Stimulated activated CD4-positive, alpha-beta T cell treated with anti-CD3 and anti-CD28 coated beads, Interleukin-15, amount 100 ng/mL, for 24 hours (primary cell): Measurements from ENCODE around the gene RUNX1.

Source experiments
- DNase-seq: peaks from one replicate; pipeline ENCODE4 v3.0.0-alpha.2; 2020

RUNX1 gene

GRCh38 chr21:35058058-35058457 lies 9.0 kb upstream of the RUNX1 start:
- no peak for DNase-seq

GRCh38 chr21:35057428-35057827 lies 8.3 kb upstream of the RUNX1 start:
- DNase-seq = no peak

DNA sequence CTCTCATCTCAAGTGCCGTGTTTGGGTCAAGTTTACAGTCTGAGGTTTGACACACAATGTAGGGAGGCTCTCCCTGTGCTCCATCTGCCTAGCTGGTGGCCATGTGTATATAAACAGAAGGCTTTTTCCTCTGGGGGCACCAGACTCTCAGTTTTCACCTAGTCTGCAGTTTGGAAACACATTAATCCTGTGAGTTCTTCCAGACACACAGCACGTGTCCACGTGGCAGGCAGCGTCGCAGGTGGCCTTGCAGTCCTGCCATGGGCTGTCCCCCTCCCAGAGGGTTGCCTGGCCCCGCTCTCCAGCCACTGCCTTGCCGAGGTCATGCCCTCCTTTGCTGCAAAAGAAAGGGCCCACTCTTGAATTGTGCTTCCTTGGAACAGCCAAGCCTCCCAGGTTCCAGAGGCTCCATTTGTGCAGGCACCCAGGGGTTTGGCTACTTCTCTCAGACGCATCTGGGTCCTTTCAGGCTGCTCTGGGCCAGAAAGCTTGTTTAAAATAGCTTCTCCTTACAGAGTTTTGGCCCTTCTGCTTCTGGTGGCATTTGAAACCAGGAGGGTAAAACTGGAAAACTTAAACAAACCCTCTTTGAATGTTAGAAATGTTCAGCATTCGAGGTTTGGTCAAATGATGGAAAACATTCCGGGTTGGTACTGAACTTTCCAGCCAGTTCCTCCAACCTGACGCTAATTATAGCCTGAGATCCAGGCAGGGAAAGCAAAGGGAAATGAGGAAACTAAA lies 4.4 kb upstream of the RUNX1 start:
- DNase-seq = no peak

DNA sequence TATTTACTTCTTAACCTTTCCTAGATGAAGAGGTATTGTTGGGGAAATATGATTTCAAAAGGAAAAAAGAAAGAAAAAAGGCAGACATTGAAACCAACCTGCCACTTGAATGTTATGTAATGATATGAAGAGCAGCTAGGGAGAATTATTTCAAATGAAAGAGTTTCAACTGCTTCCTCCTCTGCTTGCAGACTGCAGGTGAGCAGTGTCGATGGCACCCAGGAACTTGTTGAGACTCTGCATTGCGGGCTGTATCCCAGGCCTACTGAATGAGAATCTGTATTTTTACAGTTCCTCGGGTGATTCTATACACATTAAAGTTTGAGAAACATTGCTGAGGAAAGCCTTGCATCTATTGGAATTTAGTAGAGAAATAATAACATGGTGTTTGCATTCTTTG lies 3.7 kb upstream of the RUNX1 start:
- DNase-seq = no peak

GRCh38 chr21:35051287-35051818 lies 2.3 kb upstream of the RUNX1 start:
- DNase-seq = peak; percentile 89

DNA sequence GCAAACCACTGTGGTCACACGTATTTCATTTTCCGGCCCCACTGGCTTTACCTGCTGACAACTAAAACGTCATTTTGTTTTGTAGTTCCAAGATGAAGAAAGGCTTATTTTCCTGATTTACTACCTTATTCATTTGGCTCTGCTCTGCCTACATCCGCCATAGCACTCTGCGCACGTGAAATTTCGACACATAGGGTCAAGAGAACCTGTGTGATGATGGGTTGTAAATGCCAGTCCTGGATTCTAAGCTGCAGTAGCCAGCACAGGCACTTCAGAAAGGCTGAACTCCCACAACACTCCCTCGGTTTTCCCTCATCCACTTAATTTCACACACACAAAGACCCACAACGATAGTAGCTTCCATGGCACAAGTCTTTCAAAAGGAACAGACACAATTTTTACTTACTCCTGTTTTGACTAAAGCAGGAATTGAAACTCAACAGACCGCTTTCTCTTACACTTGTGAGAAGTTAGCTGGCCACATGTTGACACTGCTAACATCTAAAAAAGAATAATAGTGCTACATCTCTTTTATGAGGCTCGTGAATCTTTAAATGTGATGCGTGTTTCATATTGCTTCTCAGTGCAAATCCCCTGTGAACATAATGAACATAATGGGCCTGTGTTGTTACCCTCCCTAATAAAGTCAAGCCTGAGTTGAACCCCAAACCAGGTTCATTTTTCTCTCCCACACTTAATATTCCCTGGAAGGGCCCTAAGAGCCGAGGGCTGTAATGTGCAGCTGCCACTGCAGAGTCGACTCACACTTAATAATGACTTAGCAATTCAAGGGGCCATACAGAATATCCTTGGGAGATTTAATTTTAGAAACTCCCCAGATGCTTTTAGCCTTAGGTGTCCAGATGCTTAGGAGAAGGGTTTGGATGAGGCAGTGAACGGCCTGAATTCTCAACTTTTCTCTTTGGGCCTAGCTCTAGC lies 1.5 kb upstream of the RUNX1 start:
- no peak for DNase-seq

DNA sequence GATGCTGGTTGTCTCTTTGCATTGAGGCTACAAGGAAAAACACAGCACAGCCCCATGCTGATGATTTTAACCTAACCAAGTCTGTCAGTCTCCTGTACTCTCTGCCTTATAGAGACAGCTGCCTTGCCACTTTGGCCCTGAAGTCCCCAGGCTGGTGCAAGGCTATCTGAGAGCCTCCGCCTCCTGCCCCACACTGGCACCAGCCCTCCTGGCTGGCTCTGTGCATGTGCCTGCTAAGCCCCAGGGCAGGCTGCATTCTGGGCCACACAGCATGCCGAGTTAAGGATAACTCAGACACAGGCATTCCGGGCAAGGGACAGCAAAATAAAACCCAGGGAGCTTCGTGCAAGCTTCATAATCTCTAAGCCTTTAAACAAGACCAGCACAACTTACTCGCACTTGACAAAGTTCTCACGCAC lies 910 bp downstream of the RUNX1 start:
- DNase-seq = peak; percentile 49

GRCh38 chr21:35046880-35047229 lies 2.2 kb downstream of the RUNX1 start:
- DNase-seq = no peak

- peak; percentile 36 for DNase-seq
These were observed 2.9 kb downstream of the RUNX1 start for GRCh38 chr21:35046263-35046624.

GRCh38 chr21:35045542-35046262 lies 3.4 kb downstream of the RUNX1 start:
- DNase-seq = peak; percentile 53

DNA sequence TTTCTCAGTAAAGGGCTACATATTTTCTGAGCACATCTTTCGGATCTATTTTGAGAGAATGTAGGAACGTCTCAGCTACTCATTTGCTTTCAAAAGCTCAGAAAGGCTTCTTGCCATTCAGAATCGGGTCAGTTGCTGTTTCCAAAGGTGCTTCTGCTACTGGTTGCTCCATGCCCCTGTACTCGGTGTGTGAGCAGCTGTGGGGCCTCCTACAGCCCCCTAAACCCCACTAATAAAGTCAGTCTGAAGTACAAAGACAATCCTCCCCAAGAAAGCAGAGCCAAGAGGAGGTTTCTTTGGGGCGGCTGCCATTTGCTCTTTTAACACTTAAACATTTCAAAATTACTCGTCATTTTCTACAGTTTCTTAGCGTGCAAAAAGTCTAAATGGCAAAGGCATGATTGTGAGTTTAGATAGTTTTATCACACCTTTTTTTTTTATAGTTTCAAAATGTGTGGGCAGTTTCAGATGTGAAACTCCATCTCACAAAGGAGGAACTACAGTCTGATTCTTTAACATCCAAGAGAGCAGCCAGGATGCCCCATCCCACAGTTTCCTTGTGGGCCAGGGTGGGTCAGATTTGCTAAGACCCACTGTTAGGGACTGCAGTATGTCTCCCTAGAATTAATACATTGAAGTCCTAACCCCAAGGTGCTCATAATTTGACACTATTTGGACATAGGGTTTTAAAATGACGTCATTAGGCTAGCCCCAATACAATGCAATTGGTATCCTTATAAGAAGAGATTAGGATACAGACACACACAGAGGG lies 4.1 kb downstream of the RUNX1 start:
- DNase-seq = no peak

DNA sequence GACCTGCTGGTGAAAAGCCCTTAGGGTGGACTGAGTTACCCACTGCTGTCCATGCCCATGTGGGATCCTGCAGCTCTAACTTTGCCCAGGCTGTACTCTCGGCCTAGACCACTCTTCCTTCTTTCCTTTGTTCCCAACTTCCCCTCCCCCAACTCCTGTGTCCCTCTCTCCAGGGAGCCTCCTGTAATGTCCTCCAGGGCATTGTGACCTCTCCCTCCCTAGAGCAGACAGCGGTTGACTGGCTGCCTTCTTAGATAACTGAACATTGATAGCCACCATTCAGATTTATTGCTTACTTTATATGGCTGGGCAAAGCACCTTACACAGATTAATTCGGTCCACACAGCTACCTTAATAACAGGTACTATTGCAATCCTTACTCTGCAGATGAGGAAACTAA lies 5.0 kb downstream of the RUNX1 start:
- no peak for DNase-seq

DNA sequence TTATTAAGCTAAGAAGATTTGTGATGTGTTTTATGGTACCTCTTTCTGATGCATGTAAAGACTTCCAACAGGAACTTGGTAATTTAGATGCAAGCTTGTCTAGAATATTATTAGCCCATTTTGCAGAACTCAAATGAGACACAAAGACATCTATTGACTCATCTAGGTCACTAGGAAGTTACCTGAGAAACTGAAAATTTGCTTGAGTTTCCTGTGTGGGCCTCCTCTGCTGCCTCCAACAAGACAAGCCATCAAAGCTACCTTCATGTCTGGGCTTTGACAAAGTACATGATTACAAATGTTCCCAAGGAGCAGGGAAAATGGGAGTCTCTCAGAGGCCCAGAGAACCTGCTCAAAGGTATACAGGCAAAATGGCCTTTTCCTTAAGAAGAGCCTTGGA lies 5.6 kb downstream of the RUNX1 start:
- no peak for DNase-seq

DNA sequence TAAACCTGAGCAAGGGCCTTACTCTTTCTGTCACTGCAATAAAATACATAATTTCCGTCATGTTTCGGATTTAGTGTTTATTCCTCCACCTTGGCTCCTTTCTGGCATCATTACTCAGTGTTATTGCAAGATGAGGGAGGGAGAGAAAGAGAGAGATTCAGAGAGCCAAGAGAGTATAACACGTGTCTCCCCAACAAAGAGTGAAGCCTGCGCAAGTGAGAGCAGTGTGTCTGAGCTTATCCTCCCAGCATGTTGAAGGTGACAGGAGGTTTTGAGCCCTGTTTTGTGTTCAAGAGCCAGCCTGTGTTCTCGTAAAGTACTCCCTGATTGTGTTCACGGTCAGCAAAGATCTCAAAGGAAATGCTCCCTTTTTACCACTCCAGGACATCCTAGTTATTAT lies 6.3 kb downstream of the RUNX1 start:
- no peak for DNase-seq

- DNase-seq = no peak
These were observed 7.2 kb downstream of the RUNX1 start for GRCh38 chr21:35041881-35042280.

DNA sequence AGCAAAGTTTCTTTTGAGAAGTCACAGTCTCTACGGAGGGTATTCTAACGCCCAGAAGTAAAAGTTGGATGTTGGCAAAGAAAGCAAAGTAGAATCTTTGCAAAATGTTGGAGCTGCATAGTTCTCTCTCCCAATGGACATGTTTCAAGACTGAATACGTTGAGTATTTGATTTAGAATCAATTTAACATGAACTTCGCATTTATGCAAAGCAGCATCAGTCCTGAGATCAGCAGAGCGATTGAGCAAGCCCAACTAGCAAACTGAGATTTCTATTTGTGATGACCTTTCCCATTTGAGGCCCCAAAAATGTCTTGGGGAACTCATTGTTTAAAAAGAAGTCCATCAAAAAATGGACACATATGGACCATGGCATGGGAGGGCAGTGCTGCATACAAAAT lies 8.0 kb downstream of the RUNX1 start:
- no peak for DNase-seq

DNA sequence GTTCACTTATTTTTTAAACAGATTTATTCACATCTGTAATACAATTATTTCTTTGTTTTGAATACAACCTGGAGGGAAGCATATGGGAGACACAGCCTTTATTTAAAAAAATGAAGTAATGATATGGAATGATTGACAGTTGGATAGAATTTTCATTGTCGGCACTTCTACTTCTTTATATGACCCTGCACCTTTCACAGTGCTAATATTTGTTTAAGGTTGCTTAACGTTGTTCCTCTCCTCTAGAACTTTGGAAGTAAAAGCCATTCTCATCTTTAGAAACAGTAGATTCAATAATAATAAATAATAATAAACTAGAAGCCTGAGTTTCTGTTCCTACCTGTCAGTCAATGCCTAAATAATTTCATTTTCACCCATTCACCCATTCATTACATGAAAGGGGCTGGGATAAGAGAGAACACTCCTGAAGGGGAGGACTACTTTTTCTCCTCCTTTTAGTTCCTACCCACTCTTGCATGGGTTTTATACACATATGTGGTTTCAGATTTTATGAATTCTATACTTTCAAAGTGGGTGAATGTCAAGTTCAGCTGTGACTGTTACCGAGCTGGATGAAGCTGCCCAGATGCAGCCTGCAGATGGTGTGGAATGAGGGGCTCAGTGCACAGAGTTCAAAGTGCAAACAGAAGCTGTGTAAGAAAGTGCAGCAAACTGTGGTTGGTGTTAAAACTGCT lies 9.4 kb downstream of the RUNX1 start:
- peak; percentile 38 for DNase-seq

DNA sequence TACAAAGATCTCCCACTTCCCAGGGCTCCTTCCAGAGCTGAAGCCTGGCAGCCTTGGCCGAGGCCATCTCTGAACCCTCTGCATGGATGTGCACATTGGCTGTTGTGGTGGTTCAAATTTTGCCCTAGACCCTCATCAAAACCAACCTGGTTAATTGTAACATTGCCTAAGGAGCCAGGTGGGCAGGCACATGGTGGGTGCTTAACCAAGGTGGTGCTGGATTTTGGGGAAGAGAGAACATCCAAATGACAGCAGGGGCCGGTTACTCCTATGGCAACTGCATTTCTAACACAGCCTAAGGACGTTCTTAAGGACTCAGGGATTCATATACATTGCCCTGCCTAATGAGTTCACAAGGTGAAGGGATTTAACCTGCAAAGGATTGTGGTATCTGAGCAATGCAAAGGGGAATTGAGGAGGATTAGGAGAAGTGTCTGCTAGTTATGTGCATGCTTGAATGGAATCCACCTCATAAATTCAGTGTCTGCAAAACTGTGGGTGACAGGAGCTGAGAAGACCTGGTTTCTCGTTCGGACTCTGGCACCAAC lies 10.3 kb downstream of the RUNX1 start:
- no peak for DNase-seq

DNA sequence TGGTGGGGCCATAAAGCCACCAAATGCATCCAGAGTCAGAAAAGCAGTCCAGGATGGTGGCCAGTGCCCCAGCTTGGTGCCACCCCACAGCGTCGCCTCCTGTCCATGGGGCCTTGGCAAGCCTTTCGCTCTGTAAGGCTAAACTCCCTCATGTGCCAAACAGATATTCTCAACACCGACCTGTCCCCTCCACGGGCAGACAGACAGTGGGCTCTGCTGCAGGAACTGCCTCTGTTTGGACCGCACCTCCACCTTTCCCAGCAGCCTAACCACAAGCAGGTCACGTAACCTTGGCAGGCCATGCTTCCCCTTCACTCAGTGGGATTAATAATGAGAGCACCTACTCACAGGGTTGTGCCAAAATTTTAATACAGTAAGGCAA lies 11.7 kb downstream of the RUNX1 start:
- no peak for DNase-seq

- no peak for DNase-seq
These were observed 12.4 kb downstream of the RUNX1 start for GRCh38 chr21:35036465-35037383.

GRCh38 chr21:35035581-35035980 lies 13.5 kb downstream of the RUNX1 start:
- DNase-seq = no peak
